Motor neuron (in vitro differentiated cells): ENCODE data around the gene GIPC3. TPM values are rescaled to one million over a fixed set of nuclear protein-coding genes. Genes with fewer than 3 reads are reported as not detected.
"Not testable (repeated sequence)": the region's sequence is repeated elsewhere in the genome, so short reads cannot be mapped to it uniquely, and the experiment has no call there.

Source experiments
- ATAC-seq, 8 experiments: fragments of 200-7000 bp; cut with Tn5 transposase; replicated peaks in 6 of 8; 2 replicates each; pipeline ENCODE4 v1.8.0; 2021; ENCODE audit warnings: mild to moderate bottlenecking in 8 of 8, moderate library complexity in 8 of 8
- H3K27ac ChIP-seq, 2 donors: fragments of 250-450 bp; sonication (Bioruptor Pico); 2 replicates each; pipeline ENCODE4 v1.9.0; 2021; ENCODE audit warnings: antibody characterized with exemption in 2 of 2, mild to moderate bottlenecking in 2 of 2, moderate library complexity in 1 of 2
- H3K4me1 ChIP-seq, 2 donors: fragments of 250-450 bp; sonication (Bioruptor Pico); replicated peaks in 1 of 2; 2 replicates each; pipeline ENCODE4 v1.6.1; 2021; ENCODE audit warnings: antibody characterized with exemption in 2 of 2, mild to moderate bottlenecking in 2 of 2, moderate library complexity in 1 of 2
- H3K4me3 ChIP-seq, 5 donors: fragments of 250-450 bp; sonication (Bioruptor Pico); 2 replicates each; pipeline ENCODE4 v1.9.0; 2021; ENCODE audit warnings: antibody characterized with exemption in 5 of 5, mild to moderate bottlenecking in 5 of 5, moderate library complexity in 4 of 5
- WGBS, 10 experiments: fragments of 450-650 bp; shearing (Covaris generic); methylation state at CpG; one replicate each; pipeline ENCODE4 v1.0.0; 2022; 5-methylcytosine and 5-hydroxymethylcytosine counted together
- in situ Hi-C, 9 experiments: fragments of 400-800 bp; cut with MboI; loops; one replicate each; pipeline ENCODE4 v1.15.0; 2021; ENCODE audit warnings: low sequenced_read_pairs in 9 of 9, low pct_unique_long_range_greater_than_20kb in 2 of 9; ENCODE audit not compliant: unreplicated experiment in 9 of 9
- total RNA-seq, 8 experiments: library from RNA; unstranded; fragments of 300-600 nt; gene quantifications; 2 replicates each; pipeline versions ENCODE4 v1.2.3 to v1.2.4, GENCODE V29; 2022

The GIPC3 gene
- total RNA-seq, 8 experiments from 2014 or later: 0.05 to 0.84 (median 0.14) TPM; not detected in 1

GRCh38 chr19:3573858-3574637 lies 11.2 kb upstream of the GIPC3 start:
- WGBS, 10 experiments: 0 to 7% methylated on average over 1 to 5 of the region's 55 CpGs; no CpG with 5 or more reads in 8 of the 10 experiments
- in situ Hi-C loops: loop anchor here in 1 of 9 experiments (25.0 kb wide), 1 partner anchor 138 kb away; the partner anchor contains the start of genes PIP5K1C and TJP3
- no peak overlapping the region for H3K27ac ChIP-seq
- peaks cover 12% of the 10 kb centered on the region in 2 donors for H3K4me1 ChIP-seq
- peak overlapping the region; percentile 50 to 84 (median 75) for H3K4me3 ChIP-seq
- ATAC-seq: peak in 6 of 8 experiments; percentile 1 to 34 (median 14)

DNA sequence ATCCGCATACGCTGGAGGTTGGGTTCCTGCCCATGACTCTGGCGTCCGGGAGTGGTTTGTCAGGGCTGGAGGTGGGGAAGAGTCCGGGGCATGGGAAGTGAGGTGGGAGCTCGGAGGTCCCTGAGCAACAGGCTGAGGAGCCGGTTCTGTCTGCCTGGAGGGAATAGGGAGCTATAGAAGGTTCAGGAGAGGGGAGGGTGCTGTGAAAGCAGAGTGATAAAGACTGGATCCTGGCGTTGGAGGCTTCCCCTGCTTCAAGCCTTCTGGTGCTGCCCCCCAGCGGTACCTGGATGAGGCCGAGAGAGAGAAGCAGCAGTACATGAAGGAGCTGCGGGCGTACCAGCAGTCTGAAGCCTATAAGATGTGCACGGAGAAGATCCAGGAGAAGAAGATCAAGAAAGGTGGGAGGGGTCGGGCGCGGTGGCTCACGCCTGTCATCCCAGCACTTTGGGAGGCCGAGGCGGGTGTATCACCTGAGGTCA lies 10.0 kb upstream of the GIPC3 start:
- peaks cover 12 to 19% of the 10 kb centered on the region in 2 donors for H3K4me1 ChIP-seq
- no peak for ATAC-seq
- H3K4me3 ChIP-seq: no peak overlapping the region
- no peak overlapping the region for H3K27ac ChIP-seq
- in situ Hi-C loops: no loop called here
- WGBS, 10 experiments: 60 to 100% (median 84%) methylated on average over 1 to 9 of the region's 19 CpGs; no CpG with 5 or more reads in 4 of the 10 experiments

- Histone ChIP-seq H3K4me3 (peak overlapping the region in 1 of 5 donors; percentile 3), H3K4me1 (peaks cover 12 to 22% of the 10 kb centered on the region in 2 donors), H3K27ac (peak overlapping the region in 1 of 2 donors; percentile 68)
- 43 to 85% (median 53%) methylated on average over 3 to 6 of the region's 29 CpGs; no CpG with 5 or more reads in 6 of the 10 experiments for WGBS, 10 experiments
- in situ Hi-C loops: no loop called here
- no peak for ATAC-seq
These were observed 9.2 kb upstream of the GIPC3 start for GRCh38 chr19:3575949-3576673.

DNA sequence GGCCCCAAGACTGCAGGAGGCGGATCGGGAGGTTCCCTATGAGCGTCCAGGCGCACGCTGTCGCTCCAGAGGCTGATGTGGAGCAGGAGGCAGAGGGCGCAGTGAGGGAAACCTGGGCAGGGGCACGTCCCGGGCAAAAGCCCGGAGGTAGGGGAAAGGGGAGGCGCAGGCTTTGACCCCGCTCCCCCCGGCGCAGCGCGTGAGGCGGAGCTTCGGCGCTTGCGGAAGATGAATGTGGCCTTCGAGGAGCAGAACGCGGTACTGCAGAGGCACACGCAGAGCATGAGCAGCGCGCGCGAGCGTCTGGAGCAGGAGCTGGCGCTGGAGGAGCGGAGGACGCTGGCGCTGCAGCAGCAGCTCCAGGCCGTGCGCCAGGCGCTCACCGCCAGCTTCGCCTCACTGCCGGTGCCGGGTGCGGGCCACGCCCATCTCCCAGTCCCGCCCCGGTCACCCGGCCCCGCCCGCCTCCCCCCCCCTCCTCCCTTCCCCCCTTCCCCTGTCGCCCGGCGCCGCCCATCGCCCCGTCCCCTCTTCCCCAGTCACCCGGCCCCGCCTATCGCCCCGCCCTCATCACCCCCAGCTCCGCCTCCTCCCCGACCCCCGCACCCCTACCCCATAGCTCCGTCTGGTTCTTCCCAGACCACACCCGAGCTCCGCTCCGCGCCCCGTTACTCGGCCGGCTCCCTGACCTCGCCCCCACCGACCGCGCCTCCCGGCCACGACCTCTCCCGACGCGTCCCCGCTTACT lies 8.4 kb upstream of the GIPC3 start:
- H3K4me3 ChIP-seq: peak overlapping the region; percentile 0 to 23 (median 6)
- peaks cover 11 to 22% of the 10 kb centered on the region in 2 donors for H3K4me1 ChIP-seq
- WGBS, 10 experiments: 0 to 54% (median 36%) methylated on average over 1 to 9 of the region's 78 CpGs; no CpG with 5 or more reads in 6 of the 10 experiments
- in situ Hi-C loops: no loop called here
- ATAC-seq: peak; percentile 2 to 42 (median 18)
- H3K27ac ChIP-seq: peak overlapping the region; percentile 21 to 68

DNA sequence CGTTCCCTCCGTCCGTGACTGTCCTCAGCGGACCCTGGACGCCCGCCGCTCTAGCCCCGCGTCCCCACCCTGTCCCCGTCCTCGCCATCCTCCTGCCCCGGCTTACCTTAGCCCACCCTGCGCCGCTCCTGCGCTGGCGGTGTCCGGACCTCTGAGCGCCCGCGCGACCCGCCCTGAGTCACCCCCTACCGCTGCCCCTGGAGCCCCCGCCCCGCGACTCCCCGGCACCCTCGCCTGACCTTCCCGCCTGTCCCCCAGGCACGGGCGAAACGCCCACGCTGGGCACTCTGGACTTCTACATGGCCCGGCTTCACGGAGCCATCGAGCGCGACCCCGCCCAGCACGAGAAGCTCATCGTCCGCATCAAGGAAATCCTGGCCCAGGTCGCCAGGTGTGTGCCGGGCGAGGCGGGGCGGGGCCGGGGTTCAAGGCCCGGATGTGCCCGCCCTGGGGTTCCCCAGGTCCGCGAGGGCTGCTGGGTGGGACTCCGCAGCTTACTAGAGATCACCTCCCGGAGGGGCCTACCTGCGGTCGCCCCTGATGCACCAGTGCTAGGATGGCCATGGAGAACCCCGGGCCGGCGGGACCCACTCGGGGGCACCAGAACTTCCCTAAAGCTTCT lies 7.4 kb upstream of the GIPC3 start:
- H3K4me3 ChIP-seq: no peak overlapping the region
- ATAC-seq: no peak
- WGBS, 10 experiments: 97% methylated on average over 7 of the region's 60 CpGs; no CpG with 5 or more reads in 9 of the 10 experiments
- peaks cover 7 to 19% of the 10 kb centered on the region in 2 donors for H3K4me1 ChIP-seq
- H3K27ac ChIP-seq: no peak overlapping the region
- in situ Hi-C loops: no loop called here

DNA sequence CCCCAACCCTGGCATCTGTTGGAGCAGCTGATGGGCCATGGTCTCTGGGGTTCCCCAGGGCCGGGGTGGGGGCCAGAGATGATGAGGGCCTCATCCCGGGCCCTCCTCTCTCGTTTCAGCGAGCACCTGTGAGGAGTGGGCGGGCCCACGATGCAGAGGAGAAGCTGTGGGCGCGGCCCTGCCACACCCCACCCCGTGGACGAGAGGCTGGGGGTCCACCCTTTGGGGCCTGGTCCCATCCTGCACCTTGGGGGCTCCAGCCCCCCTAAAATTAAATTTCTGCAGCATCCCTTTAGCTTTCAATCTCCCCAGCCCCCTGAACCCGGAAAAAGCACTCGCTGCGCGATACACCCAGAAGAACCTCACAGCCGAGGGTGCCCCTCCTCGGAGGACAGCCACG lies 6.9 kb upstream of the GIPC3 start:
- WGBS, 10 experiments: 20 to 100% methylated on average over 1 to 2 of the region's 17 CpGs; no CpG with 5 or more reads in 8 of the 10 experiments
- no peak for ATAC-seq
- in situ Hi-C loops: no loop called here
- H3K4me1 ChIP-seq: peaks cover 7 to 19% of the 10 kb centered on the region in 2 donors
- no peak overlapping the region for H3K4me3 ChIP-seq
- no peak overlapping the region for H3K27ac ChIP-seq

- in situ Hi-C loops: no loop called here
- Histone ChIP-seq H3K4me3 (no peak overlapping the region), H3K27ac (peak overlapping the region in 1 of 2 donors; percentile 36), H3K4me1 (peaks cover 7 to 19% of the 10 kb centered on the region in 2 donors)
- peak; percentile 42 to 93 (median 80) for ATAC-seq
- WGBS, 10 experiments: 0 to 83% (median 23%) methylated on average over 1 to 8 of the region's 11 CpGs; no CpG with 5 or more reads in 1 of the 10 experiments
These were observed 4.9 kb upstream of the GIPC3 start for GRCh38 chr19:3580156-3580934.

GRCh38 chr19:3581792-3582191 lies 3.5 kb upstream of the GIPC3 start:
- WGBS, 10 experiments: 17 to 50% (median 43%) methylated on average over 1 to 2 of the region's 4 CpGs; no CpG with 5 or more reads in 7 of the 10 experiments
- in situ Hi-C loops: not testable (repeated sequence)

GRCh38 chr19:3584036-3584802 lies 1.1 kb upstream of the GIPC3 start:
- ATAC-seq, H3K27ac ChIP-seq, in situ Hi-C loops, H3K4me3 ChIP-seq: not testable (repeated sequence)
- H3K4me1 ChIP-seq: peaks cover 0 to 10% of the 10 kb centered on the region in 2 donors
- WGBS, 10 experiments: 44 to 100% (median 80%) methylated on average over 1 to 12 of the region's 15 CpGs; no CpG with 5 or more reads in 1 of the 10 experiments

More at GRCh38 chr19:3581792-3582191, 3.5 kb upstream of the GIPC3 start:
- not testable (repeated sequence) for ATAC-seq, H3K4me3 ChIP-seq, H3K27ac ChIP-seq
- H3K4me1 ChIP-seq: peaks cover 0 to 12% of the 10 kb centered on the region in 2 donors

GRCh38 chr19:3586127-3586626 lies 899 bp downstream of the GIPC3 start:
- H3K4me3 ChIP-seq: no peak overlapping the region
- no peak overlapping the region for H3K27ac ChIP-seq
- H3K4me1 ChIP-seq: no peaks in the 10 kb centered on the region
- whole genome bisulfite sequencing, 10 experiments: 0 to 27% methylated on average over 5 to 7 of the region's 16 CpGs; no CpG with 5 or more reads in 8 of the 10 experiments
- peak in 4 of 8 experiments; percentile 15 to 57 (median 28) for ATAC-seq
- in situ Hi-C loops: no loop called here
